ENCODE results near the gene NUFIP2. TPM values are rescaled to one million over a fixed set of nuclear protein-coding genes. Genes with fewer than 3 reads are reported as not detected.

The NUFIP2 gene
- total and polyA plus RNA-seq, 4 donors = 5.0 to 52.9 (median 29.8) TPM

Other genes with a start within 250 kb of the NUFIP2 start
- 100 to 1,000 TPM; 102 to 116 TPM for gene MYO18A, start 113.8 kb downstream of the NUFIP2 start, total RNA-seq
- 100 to 1,000 TPM in 1 of 2 donors, 10 to 100 TPM in 1; 17.4 to 107 TPM for gene MYO18A, start 113.8 kb downstream of the NUFIP2 start, polyA plus RNA-seq
- not detected for gene CRYBA1, start 47.3 kb downstream of the NUFIP2 start, total RNA-seq
- gene CRYBA1, start 47.3 kb downstream of the NUFIP2 start, polyA plus RNA-seq = not detected
- 10 to 100 TPM; 78.8 to 85.6 TPM for gene TAOK1, start 96.2 kb upstream of the NUFIP2 start, total RNA-seq
- gene TAOK1, start 96.2 kb upstream of the NUFIP2 start, polyA plus RNA-seq = 10 to 100 TPM in 1 of 2 donors, 1 to 10 TPM in 1; 3.9 to 12.9 TPM

All from aorta (tissue), 4 donors.